NCI-H1092 (cell line): ENCODE data around the gene HAGHL.
A peak's percentile ranks its signal among the peaks of the same experiment; 100 is the strongest.
"Not testable (repeated sequence)": the region's sequence is repeated elsewhere in the genome, so short reads cannot be mapped to it uniquely, and the experiment has no call there.

Experiments used
- DNase-seq: peaks from one replicate; lab custom pipeline; 2025; lab: John Stamatoyannopoulos, UW

Gene HAGHL

DNA sequence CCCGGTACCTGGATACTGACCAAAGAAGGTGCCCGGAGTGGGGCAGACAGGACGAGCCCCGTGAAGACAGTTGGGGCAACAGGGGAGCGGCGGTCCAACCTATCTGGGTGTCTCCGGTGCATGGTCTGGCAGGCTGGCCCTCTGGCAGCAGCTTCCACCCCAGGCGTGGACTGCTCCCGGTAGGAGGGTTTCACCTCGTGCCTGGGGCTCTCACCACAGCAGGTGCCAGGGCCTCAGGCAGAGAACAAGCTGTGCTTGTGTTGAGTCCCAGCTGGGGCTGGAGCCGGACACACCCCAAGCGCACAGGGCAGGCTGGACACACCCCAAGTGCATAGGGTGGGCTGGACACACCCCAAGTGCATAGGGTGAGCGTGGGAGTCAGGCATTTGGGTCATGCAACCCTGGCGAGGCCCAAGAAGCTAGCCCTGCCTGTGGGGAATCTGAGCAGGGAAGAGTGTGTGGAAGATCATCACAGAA is 19.8 kb upstream of the HAGHL start:
- no peak for DNase-seq

DNA sequence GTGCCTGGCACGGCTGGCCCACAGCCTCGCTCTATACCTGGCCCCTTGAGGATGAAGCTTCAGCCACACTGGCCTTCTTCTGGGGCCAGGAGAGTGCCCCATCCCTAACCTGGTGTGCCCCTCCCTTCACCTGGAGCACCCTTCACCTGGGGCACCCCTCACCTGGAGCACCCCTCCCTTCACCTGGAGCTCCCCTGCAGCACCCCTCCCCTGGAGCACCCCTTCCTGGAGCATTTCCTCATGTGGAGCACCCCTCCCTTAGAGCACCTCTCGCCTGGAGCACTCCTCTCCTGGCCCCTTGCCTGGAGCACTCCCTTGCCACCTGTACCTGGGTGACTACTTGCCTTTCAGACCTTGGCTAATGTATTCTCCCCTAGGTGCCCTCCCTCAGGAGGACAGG is 18.9 kb upstream of the HAGHL start:
- no peak for DNase-seq

DNA sequence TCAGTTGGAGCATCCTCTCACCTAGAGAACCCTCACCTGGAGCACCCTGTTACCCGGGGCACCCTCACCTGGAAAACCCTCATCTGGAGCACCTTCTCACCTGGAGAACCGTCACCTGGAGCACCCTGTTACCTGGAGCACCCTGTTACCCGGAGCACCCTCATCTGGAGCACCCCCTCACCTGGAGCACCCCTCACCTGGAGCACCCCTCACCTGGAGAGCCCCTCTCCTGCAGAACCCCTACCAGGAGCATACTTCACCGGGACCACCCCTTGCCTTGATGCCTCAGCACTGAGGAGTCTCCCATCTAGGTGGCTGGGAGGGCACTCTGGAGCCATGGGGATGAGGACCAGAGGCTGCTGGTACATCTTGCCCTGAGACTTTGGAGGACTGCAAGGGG is 17.9 kb upstream of the HAGHL start:
- DNase-seq: no peak

DNA sequence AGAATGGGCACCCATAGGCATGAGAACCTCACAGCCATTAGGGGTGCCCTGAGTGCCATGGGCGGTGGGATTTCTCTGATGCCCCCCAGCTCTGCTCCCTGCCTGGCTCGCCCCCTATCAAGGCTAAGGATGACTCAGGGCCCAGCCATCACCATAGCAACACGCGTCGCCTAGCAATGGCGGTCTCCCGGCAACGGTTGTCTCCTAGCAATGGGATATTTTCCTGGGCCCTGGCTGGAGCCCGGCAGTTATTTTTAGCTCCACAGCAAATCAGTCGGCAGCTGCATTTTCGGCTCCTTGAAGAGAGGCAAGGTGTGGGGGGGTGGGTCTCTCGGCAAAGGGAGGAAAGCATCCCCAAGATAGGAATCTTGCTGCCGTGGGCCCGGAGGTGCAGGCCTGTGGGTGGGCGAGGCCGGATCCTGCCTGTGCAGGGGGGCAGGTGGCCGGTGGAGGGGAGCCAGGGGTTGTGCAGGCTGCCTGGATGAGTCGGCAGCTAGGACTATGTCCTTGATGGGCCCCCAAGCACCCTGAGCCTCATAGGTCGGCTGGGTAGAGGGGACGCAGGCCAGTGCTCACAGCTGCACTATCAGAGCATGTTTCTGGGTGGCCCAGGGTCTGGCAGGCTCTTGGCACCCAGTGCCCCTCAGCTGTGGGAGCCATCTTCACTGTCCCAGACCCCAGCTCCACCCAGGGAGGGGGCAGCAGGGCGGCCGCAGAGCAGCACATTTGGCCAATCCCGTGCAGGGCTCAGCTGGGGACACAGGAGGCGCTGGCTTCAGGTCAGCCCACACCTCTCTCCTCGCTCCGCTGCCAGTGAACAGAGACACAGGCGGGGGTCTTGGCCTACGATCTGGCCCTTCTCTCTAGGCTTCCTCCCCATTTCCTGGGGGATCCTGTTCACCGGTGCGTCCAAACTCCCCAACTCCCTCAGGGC is 17.1 kb upstream of the HAGHL start:
- DNase-seq: peak; percentile 87

DNA sequence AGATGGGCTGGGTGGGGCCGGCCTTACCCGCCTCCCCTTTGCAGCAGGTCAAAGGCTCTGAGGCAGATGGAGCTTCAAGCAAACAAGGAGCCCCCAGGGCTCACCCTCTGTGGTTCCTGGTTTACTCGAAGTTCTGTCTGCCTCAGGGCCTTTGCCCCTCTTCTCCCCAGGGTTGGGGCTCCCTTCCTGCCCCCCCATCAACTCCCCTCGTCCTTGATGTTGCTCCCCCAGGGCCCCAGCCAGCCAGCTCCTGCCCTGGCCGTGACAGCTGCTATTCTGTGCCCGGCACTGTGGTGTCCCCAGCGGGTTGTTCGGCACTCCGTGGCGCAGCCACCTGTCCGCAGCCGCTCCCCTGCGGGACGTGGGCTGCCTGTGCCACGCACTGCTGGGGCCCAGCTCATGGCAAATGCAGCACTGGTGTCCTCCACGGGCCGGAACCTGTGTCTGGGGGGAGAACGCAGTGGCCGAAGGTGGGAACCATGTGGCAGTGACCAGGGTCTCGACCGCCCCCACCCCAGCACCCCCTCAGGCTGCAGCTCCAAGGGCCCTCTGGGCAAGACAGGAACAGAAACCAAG is 16.3 kb upstream of the HAGHL start:
- no peak for DNase-seq

DNA sequence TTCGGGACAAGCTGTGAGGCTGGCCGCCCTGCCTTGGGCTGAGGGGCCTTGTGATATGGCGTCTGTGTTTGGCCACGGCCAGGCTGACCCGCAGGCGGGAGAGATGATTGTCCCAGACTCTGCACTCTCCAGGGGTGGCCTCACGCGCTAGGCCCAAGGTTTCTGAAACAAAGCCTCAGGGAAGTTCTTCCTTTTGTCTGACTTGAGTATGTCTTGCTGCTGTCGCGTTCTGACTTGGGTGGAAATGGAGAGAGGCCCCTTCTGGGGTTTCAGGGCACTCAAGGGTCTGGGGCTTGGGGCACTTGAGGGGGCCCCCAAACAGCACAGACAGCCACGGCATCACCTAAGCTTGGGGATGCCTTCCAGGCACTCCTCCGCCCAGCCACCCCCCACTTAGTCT is 15.8 kb upstream of the HAGHL start:
- DNase-seq: no peak

DNA sequence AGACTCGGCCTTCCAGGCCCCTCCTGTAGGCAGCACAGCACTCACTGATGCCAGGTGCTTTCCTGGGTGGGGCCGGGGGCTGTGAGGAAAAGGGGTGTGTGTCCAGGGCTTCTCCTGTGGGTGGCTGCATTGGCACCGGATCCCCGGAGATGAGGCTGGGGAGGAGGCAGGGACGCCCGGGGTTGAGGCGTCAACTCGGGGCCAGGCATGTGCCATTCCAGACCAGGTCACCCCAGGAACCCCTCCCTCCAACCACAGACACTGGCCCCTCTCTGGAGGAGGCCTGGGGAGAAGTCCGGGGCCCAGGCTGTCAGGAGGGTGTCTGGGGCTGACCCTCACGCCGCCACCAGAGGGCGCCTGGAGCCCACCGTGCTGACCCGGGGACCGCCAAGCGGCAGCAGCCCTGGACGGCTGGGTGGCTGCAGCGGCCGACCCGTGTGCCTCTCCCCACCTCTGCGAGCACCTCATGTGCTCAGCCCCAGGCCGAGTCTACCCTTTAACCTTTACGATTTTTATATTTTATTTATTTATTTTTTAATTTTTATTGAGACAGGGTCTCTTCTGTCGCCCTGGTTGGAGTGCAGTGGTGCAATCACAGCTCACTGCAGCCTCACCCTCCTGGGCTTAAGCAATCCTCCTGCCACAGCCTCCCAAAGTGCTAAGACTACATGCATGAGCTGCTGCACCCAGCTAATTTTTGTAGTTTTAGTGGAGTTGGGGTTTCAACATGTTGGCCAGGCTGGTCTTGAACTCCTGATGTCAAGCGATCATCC is 15.2 kb upstream of the HAGHL start:
- peak; percentile 52 for DNase-seq

DNA sequence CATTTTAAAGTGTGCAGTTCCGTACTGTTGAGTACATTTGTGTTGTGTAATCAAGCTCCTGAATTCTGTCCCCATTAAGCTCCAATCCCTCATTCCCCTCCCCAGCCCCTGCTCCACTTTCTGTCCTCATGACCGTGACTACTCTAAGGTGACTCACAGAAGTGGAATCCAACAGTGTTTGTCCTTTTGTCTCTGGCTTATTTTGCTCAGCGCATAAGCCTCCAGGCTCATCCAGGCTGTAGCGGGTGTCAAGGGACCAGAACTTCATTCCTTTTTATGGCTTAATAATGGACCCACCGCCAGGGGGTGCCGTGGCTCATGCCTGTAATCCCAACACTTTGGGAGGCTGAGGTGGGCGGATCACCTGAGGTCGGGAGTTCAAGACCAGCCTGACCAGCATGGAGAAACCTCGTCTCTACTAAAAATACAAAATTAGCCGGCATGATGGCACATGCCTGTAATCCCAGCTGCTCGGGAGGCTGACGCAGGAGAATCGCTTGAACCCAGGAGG is 14.1 kb upstream of the HAGHL start:
- DNase-seq: not testable (repeated sequence)

DNA sequence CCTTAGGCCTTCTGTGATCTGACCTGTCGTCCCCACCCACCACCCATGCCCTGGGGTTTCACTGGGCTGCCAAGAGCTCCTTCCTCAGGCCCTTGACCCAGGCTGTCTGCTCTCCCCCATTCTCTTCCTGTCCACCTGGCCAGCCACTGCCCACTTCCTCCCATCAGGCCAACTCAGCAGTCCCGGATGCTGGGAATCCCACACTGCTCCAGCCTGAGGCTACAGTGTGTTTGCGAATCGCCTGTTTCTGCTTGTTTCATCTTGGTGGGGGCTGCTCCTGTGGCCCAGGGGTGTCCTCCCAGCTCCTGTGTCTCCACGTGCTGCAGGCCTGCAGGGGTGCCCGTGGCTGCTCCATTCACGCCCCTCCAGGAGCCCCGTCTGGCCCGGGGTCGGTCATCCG is 12.8 kb upstream of the HAGHL start:
- DNase-seq: no peak

DNA sequence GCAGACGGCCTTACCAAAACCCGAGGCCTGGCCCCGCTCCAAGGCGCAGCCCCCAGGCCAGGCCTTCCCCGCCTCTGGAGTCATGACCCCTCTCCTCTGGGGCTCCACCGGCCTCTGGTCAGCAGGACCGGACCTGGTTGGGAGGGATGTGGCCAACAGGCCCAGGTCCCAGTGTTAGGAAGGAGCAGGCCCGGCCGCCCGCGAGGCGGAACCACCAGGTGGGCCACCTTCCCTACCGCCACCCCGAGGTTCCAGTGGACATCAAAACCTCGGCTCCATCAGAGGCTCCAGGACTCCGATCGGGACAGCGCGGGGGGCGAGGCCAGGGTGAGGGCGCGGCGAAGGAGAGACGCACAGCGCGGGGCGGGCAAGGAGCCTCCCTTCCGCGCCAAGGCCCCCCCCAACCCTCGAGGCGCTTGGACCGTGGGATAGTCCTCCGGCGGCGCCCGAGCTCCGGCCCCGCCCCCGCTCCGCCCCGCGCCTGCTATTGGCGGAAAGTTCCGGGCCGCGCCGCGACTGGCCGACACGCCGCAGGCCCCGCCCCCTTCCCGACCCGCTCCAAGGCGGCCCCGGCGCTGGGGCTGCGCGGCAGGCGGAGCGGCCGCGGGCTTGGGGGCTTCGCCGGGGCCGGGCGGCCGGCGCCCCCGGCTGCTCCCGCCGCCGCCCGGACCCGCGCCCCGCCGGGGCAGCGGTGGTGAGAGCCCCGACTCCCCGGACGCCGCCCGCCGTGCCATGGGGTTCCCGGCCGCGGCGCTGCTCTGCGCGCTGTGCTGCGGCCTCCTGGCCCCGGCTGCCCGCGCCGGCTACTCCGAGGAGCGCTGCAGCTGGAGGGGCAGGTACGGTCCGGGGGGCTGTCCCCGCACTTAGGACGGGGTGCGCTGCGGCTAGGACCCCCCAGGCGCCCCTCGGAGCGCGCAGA is 12.1 kb upstream of the HAGHL start, which contains the start of gene METRN:
METRN (plus strand) TSS at position 561 of the 919 bp plus-strand sequence; CDS start at position 733, 172 bp downstream.
- peak; percentile 66 for DNase-seq

DNA sequence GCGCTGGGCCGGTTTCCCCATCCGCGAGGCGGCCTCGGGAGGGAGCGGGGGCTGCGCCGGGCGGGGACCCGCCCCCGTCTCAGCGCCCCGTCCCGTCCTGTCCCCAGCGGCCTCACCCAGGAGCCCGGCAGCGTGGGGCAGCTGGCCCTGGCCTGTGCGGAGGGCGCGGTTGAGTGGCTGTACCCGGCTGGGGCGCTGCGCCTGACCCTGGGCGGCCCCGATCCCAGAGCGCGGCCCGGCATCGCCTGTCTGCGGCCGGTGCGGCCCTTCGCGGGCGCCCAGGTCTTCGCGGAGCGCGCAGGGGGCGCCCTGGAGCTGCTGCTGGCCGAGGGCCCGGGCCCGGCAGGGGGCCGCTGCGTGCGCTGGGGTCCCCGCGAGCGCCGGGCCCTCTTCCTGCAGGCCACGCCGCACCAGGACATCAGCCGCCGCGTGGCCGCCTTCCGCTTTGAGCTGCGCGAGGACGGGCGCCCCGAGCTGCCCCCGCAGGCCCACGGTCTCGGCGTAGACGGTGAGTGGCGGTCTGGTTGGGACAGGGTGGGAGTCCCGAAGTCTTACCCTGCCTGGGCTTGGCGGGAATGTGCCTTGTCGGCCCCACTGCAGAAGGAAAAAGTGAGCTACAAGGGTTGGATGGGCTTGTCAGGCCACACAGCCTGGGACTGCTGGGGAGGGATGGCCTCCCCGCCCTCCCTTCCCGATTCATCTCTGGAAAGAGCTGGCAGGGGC is 11.3 kb upstream of the HAGHL start:
- no peak for DNase-seq

DNA sequence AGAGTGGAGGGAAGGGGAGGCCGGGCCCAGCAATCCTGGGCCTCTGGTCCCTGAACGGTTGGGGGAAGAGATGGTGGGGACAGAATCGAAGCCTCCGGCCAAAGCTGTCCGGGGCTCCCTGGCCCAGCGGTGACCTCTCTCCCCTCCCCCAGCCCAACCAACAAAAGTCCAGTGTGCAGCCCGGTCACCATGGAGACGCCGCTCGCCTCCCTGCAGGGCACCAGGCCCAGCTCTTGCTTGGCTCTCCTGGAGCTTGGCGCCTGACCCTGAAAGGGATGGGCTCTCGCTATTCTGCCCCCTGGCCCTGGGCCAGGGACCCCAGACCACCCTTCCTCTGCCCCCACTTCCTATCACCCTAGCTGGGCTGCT is 10.7 kb upstream of the HAGHL start:
- peak; percentile 36 for DNase-seq

DNA sequence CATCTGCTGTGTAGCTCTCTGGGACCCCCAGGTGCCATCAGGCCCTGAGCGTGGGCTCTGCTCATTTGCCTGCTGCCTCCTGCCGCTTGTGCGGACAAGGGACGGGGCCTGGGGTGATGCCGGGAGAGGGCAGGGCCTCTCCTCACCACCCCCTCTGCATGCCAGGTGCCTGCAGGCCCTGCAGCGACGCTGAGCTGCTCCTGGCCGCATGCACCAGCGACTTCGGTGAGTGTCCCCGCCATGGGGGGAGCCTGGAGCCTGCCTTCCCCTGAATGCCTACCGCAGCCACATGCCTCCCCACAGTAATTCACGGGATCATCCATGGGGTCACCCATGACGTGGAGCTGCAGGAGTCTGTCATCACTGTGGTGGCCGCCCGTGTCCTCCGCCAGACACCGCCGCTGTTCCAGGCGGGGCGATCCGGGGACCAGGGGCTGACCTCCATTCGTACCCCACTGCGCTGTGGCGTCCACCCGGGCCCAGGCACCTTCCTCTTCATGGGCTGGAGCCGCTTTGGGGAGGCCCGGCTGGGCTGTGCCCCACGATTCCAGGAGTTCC is 10.1 kb upstream of the HAGHL start:
- no peak for DNase-seq

DNA sequence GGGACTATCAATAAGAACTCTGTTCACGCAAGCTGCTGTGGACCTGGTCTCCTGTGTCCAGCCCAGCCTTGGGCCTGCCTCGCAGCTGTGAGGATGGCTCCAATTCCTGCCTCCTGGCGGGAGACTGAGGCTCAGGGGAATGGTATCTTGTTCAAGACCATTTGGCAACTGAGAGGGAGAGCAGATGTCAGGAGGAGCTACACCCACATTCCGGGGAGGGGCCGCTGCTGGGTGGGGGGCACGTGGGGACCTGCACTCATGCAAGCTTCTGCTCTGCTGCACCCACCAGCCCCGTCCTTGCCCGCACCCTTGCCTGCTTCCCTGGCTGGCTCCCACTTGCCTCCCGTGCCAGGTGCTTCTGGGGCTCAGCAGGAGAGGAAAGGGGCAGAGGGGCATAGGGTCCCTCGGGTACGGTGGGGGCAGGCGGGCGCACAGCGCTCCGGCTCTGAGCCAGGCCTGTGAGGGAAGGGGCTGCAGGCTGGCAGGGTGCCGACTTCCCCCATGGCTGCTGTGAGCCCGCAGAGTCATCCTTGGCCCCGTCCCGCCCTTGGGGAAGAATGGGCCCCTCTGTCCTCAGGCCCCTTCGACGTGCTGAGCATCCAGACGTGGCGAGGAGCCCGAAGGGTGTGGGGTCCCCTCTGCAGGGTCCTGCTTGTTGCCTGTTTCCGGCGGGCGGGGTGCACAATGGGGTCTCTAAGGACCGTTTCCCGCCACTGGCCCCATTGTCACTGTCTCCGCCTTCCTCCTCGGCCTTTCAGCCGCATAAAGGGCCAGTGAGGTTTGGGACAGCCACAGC is 9.3 kb upstream of the HAGHL start:
- no peak for DNase-seq

DNA sequence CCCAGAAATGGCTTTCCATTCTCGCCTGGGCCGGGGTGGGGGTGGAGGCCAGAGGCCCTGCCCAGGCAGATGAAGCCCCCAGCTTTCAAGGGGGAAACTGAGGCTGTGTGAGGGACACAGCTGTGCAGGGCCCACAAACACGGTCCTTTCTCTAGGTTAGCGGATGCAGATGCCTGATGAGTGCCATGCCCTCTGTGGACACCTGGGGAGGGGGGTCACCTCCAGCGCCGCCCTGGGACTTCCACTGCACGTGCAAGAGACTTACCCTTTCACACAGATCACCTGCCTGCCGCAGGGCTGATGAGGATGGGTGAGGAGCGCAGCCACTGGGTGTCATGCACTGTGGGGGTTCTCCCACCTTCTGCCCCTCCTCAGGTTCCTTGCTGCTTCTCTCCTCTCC is 8.5 kb upstream of the HAGHL start:
- DNase-seq: no peak

DNA sequence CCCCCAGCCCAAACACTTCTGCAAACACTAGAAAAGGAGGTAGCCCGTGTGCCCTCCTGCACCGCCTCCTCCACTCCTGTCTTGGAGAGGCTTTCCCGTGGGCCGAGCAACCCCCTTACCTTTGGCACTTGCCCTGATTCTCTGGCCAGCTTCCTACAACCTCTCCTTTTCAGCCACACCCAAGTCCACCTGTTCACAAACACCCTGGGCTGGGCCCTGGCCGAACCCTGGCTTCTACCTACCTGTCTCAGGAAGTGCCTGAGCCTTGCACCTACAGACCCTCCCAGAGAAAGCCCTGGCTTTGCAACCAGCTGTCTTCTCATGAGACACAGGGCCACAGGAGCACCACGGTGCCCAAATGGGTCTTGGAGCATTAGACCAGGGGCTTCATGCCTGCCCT is 8.0 kb upstream of the HAGHL start:
- no peak for DNase-seq

DNA sequence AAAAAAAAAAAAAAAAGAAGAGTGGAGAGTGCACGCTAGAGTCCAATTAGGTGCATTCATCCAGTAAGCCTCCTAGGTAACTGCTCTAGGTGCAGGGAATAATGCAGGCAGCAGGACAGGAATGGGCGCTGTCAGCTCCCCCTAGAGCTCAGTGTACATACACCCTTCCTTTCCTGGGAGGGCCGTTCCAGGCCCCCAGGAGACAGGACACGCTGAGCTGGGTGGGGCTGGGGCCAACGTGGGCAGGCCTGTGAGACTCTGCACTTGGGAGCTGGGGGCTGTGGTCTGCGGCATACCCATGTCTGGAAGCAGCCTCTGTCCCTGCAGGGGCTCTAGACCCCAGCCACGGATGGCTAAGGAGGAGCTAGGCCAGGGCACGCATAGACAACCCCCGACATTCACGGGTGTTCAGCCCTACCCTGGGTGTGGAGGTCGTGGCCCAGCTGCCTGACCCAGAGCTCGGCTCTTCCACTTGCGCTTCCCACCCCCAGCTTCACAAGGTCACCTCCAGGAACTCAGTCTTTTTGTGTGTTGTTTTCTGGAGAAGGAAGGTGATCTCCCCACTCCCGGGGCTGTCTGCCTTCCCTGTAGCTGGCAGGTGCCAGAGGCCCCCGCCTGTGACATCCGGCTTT is 7.0 kb upstream of the HAGHL start:
- no peak for DNase-seq

DNA sequence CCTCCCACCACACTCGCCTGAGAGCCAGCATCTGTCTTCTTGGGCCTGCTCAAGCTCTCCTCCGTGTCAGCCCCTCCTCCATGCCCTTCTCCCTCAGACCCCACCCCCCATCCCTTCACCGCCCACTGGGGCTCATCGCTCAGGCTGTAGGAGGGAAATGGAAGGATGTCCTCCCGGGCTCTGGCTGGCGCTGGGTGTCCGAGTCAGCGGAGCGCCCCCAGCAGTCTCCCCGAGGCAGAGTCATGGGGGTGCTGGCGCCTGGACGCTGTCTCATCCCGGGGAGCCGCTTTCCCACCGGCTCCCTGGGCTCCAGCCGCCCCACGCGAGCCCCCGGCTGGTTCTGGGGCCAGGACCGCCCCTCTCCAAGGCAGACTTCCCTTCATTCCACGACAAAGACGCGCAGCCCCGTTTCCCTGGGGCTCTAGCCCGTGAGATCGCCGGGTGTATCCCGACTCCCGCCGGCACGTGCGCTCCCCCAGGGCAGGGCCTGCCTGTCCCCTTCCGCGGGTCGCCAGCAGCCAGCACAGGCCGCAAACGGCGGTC is 6.4 kb upstream of the HAGHL start:
- peak; percentile 65 for DNase-seq
